Progenitor cell of endocrine pancreas (in vitro differentiated cells): ENCODE data around the gene MTHFD1. TPM values are rescaled to one million over a fixed set of nuclear protein-coding genes. Genes with fewer than 3 reads are reported as not detected.

Experiments used
- DNase-seq: peaks from one replicate; pipeline ENCODE4 v3.0.0; 2021; ENCODE audit warnings: low spot score; ENCODE audit not compliant: unreplicated experiment
- H3K27ac Mint-ChIP-seq: 2 replicates; pipeline ENCODE4 v1.8.0; 2021; ENCODE audit warnings: mild to moderate bottlenecking, moderate library complexity, mixed read lengths
- H3K27me3 Mint-ChIP-seq: 2 replicates; pipeline ENCODE4 v1.8.0; 2021; ENCODE audit warnings: mixed read lengths
- H3K36me3 Mint-ChIP-seq: 2 replicates; pipeline ENCODE4 v1.8.0; 2022; ENCODE audit warnings: mixed read lengths; ENCODE audit not compliant: insufficient read depth
- H3K4me1 Mint-ChIP-seq: 2 replicates; pipeline ENCODE4 v1.8.0; 2021; ENCODE audit warnings: low read depth, mixed read lengths
- H3K4me3 Mint-ChIP-seq: 2 replicates; pipeline ENCODE4 v1.8.0; 2021; ENCODE audit warnings: low read depth, mild to moderate bottlenecking, moderate library complexity, mixed read lengths
- H3K9me3 Mint-ChIP-seq: 2 replicates; pipeline ENCODE4 v1.8.0; 2021; ENCODE audit warnings: low read depth, mixed read lengths
- total RNA-seq: library from RNA; stranded (reverse); gene quantifications from 2 replicates; pipeline ENCODE4 v1.2.1, GENCODE V29; 2021
- TF ChIP-seq, protein P1 (sequence below): fragments of 200-600 bp; sonication (generic); IDR thresholded peaks from one replicate; pipeline ENCODE4 v1.5.0; 2021; ENCODE audit warnings: antibody characterized with exemption, mild to moderate bottlenecking; ENCODE audit not compliant: unreplicated experiment

Gene MTHFD1
- total RNA-seq, 1 donor from 2014 or later: 70.3 TPM

DNA sequence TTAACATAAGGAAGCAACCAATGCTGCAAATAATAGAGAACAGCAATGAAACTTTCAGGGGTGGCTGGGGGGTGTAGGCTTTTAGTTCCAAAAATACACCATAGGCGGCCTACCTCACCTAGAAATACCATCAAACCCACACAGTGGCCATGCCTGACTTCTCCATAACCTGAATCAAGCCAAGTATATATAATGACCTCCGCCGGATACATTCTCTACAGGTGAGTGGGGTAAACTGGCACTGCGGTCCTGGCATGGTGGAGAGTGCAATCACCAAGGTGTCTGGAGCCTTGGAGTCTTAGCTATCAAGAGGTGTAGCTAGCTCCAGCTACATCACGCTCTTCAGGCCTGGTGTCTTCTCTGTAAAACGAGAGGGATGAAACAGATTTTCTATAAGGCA lies 114.3 kb downstream of the MTHFD1 start:
- H3K4me1 Mint-ChIP-seq: peaks cover 32% of the 10 kb centered on the region
- H3K4me3 Mint-ChIP-seq: peak overlapping the region; percentile 77
- TF ChIP-seq, protein P1, sequence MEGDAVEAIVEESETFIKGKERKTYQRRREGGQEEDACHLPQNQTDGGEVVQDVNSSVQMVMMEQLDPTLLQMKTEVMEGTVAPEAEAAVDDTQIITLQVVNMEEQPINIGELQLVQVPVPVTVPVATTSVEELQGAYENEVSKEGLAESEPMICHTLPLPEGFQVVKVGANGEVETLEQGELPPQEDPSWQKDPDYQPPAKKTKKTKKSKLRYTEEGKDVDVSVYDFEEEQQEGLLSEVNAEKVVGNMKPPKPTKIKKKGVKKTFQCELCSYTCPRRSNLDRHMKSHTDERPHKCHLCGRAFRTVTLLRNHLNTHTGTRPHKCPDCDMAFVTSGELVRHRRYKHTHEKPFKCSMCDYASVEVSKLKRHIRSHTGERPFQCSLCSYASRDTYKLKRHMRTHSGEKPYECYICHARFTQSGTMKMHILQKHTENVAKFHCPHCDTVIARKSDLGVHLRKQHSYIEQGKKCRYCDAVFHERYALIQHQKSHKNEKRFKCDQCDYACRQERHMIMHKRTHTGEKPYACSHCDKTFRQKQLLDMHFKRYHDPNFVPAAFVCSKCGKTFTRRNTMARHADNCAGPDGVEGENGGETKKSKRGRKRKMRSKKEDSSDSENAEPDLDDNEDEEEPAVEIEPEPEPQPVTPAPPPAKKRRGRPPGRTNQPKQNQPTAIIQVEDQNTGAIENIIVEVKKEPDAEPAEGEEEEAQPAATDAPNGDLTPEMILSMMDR: no peak
- H3K36me3 Mint-ChIP-seq: no peaks in the 10 kb centered on the region
- H3K9me3 Mint-ChIP-seq: no peaks in the 10 kb centered on the region
- peak overlapping the region; percentile 93 for H3K27ac Mint-ChIP-seq
- no peaks in the 10 kb centered on the region for H3K27me3 Mint-ChIP-seq
- no peak for DNase-seq

DNA sequence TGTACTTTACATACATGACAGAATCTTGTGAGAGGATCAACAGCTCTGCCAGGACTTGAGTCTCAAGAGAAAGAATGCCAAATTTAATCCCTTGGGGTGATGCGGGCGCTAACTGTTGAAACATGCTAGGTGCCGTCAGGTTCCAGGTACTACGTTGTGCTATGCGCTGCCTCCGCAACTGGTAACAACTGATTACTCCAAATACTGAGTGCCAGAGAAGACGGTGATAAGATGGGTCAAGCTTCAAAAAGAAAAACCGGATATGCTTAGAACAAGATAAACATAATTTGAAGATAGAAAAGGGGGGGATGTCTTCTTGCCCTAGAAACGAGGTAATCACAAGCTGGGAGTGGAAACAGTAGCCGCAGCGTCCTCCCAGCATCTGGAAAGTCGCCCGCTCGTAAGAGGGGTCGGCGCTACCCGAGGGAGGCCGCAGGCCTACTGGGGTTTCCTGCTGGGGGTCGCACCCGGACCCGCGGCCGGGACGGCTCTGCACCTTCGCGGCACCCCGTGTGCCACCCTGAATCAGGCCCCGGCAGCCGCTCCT lies 114.8 kb downstream of the MTHFD1 start:
- Mint-ChIP-seq H3K27me3 (no peaks in the 10 kb centered on the region), H3K36me3 (no peaks in the 10 kb centered on the region), H3K4me3 (peak overlapping the region; percentile 77), H3K9me3 (no peaks in the 10 kb centered on the region), H3K27ac (peak overlapping the region; percentile 97), H3K4me1 (peaks cover 35% of the 10 kb centered on the region)
- no peak for DNase-seq
- TF ChIP-seq, protein P1: no peak

DNA sequence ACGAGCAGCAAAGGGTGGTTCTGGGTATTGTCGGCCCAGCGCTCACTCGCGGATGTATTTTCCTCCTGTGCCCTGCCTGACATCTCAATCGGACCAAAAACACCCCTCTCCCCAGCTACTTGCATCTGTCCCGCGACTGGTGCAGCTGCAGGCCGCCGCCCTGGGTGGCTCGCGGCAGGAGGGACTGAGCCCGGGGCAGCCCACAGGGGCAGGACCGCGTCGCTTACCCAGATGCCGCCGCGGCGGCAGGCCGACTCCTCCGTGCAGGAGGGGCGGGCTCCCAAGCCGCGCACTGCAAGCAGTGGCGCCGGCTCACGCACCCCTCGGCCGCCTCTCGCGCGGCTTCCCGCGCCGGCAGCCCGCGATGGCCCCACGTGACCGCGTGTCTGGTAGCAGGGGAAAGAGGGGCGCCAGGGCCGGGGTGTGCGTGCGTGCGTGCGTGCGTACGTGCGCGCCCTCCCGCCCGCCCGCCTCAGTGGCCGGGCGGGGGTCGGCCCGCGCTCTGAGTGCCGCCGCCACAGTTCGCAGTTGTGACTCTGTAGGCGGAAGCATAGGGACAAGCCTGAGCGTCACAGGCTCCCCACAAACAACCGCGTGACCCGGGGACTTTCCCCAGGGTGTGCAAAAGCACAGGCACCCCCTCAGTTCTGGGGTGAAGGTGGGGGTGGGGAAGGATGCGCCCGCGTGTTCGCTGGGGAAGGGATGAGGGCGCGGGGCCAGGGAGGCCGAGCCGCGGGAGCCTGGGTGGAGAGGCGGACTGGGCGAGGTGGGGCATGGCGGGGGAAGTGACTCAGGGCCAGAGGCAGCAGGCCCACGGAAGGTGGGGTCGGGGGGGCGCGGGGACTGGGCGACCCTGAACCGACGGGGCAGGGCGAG lies 115.5 kb downstream of the MTHFD1 start, which contains the start of gene ZBTB25:
TSS of gene ZBTB25 (minus strand) at position 405 of the 876 bp plus-strand sequence. CDS start 13,305 bp downstream, outside the sequence.
- no peaks in the 10 kb centered on the region for H3K27me3 Mint-ChIP-seq
- peak within 1 kb of the TSS; percentile 77 for H3K4me3 Mint-ChIP-seq
- peak within 1 kb of the TSS; percentile 100 for H3K27ac Mint-ChIP-seq
- DNase-seq: peak; percentile 91
- TF ChIP-seq, protein P1: no peak
- peaks cover 37% of the 10 kb centered on the region for H3K4me1 Mint-ChIP-seq
- no peaks in the 10 kb centered on the region for H3K9me3 Mint-ChIP-seq
- H3K36me3 Mint-ChIP-seq: no peaks in the 10 kb centered on the region

GRCh38 chr14:64504310-64504896 lies 116.2 kb downstream of the MTHFD1 start, which contains the start of gene ZBTB1:
Gene ZBTB1 (plus strand): TSS chr14:64504770. CDS start chr14:64521505, 16,735 bp downstream.
- Mint-ChIP-seq H3K9me3 (no peaks in the 10 kb centered on the region), H3K4me1 (peaks cover 43% of the 10 kb centered on the region), H3K36me3 (no peaks in the 10 kb centered on the region), H3K27ac (peak within 1 kb of the TSS; percentile 100), H3K27me3 (no peaks in the 10 kb centered on the region), H3K4me3 (peak within 1 kb of the TSS; percentile 77)
- peak; percentile 76 for DNase-seq
- TF ChIP-seq, protein P1: no peak
